Thymus (tissue), 11 donors: Measurements from ENCODE around the gene MRPL55. TPM values are rescaled to one million over a fixed set of nuclear protein-coding genes. Genes with fewer than 3 reads are reported as not detected.

Source experiments
- DNase-seq, 9 donors: peaks; one replicate each; pipeline ENCODE4 v3.0.0-alpha.2; 2013; ENCODE audit warnings: low spot score in 9 of 9, low read depth in 6 of 9, missing footprints in 1 of 9
- H3K27ac ChIP-seq, 2 donors: one replicate each; pipeline ENCODE4 v1.5.1; 2013; ENCODE audit warnings: control low read depth in 1 of 2, low read depth in 1 of 2, low read length in 1 of 2, mild to moderate bottlenecking in 1 of 2, moderate library complexity in 1 of 2
- H3K27me3 ChIP-seq, 2 donors: one replicate each; pipeline ENCODE4 v1.5.1; 2013; ENCODE audit warnings: low read length in 1 of 2; ENCODE audit not compliant: control insufficient read depth in 2 of 2, insufficient read depth in 1 of 2
- H3K36me3 ChIP-seq, 2 donors: one replicate each; pipeline ENCODE4 v1.5.1; 2013; ENCODE audit warnings: low read length in 1 of 2, mild to moderate bottlenecking in 1 of 2, moderate library complexity in 1 of 2; ENCODE audit not compliant: control insufficient read depth in 2 of 2, insufficient read depth in 2 of 2
- H3K4me1 ChIP-seq, 2 donors: one replicate each; pipeline ENCODE4 v1.5.1; 2013; ENCODE audit warnings: low read length in 2 of 2; ENCODE audit not compliant: control insufficient read depth in 2 of 2, insufficient read depth in 2 of 2
- H3K4me3 ChIP-seq, 2 donors: one replicate each; pipeline ENCODE4 v1.5.1; 2013; ENCODE audit warnings: low read length in 2 of 2, control low read depth in 1 of 2, mild to moderate bottlenecking in 1 of 2
- H3K9me3 ChIP-seq, 2 donors: one replicate each; pipeline ENCODE4 v1.5.1; 2013; ENCODE audit warnings: low read length in 1 of 2, mild to moderate bottlenecking in 1 of 2; ENCODE audit not compliant: control insufficient read depth in 2 of 2, insufficient read depth in 1 of 2
- WGBS: extraction: QIAGEN DNeasy Blood & Tissue Kit; methylation state at CpG from one replicate; pipeline ENCODE4 v1.1.7; 2013; 5-methylcytosine and 5-hydroxymethylcytosine counted together
- polyA plus RNA-seq: library from polyadenylated mRNA; stranded (reverse); fragments of 200-250 nt; gene quantifications from one replicate; pipeline ENCODE4 v1.2.3, GENCODE V29; 2013
- total RNA-seq: library from RNA; stranded (reverse); fragments of 120-200 nt; gene quantifications from one replicate; pipeline ENCODE4 v1.2.4, GENCODE V29; 2013
- donor health status: healthy.

The MRPL55 gene
- total and polyA plus RNA-seq, 2 donors, result 58.5 to 96.7 TPM

DNA sequence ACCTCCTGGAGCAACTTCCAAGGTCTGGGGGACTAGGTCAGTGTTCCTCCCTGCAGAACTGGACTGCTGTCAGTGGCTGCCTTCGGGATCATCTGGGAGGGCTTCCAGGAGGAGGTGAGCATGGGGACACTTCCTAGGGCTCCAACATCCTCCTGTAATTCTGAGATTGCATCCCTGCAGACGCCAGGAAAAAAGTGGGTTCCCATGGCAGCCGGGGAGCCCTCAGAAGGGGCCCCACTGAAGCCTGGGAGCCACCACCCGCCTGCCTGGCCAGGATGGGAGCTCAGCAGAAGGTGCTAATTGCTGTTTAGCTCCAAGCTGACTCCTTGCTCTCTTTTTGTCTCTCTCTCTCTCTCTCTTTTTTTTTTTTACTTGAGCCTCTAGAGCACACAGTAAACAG is 42.7 kb downstream of the MRPL55 start:
- WGBS, result 43% methylated on average over 4 of the region's 4 CpGs
- Histone ChIP-seq H3K4me1 (no peaks in the 10 kb centered on the region), H3K36me3 (no peaks in the 10 kb centered on the region), H3K27me3 (peaks cover under 1 to 86% of the 10 kb centered on the region in 2 donors), H3K9me3 (no peaks in the 10 kb centered on the region), H3K4me3 (no peak overlapping the region), H3K27ac (no peak overlapping the region)
- no peak for DNase-seq

DNA sequence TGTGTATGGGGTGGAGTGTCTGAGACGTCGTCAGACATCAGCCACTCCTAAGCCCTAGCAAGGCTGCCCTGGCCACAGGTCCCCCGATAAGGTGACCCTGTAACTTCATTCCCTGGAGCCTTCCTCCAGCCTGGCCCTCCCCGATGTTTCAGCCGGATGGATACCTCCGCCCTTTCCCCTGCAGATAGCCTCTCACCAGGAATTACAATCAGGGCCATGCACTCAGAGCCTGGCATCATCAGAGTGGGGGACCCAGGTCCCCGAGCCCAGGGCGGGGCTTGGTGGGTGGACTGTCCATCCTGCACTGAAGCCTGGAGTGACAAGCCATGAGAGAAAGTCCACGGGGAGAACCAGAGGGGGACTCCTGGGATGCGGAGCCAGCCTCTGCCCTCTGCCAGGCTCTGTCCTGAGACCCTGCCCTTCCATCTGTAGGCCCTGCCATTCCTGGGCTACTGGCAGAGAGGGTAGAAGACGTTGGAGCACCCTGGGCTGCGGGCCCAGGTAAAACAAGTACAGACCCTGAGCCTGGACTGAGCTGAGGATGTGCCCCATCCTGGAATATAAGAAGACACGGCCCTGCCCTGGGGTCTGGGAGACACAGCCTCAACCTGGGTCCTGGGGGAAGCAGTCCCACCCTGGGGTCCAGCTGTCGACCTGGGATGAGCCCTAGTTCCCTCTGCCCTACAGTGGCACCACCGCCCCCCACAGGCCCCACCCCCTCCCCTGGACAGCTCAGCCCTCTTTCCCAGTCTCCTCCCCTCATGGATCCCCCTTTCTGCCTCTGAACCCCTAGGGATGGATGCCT is 43.4 kb downstream of the MRPL55 start:
- WGBS, result 85% methylated on average over 15 of the region's 15 CpGs
- Histone ChIP-seq H3K4me3 (no peak overlapping the region), H3K27ac (no peak overlapping the region), H3K9me3 (no peaks in the 10 kb centered on the region), H3K4me1 (no peaks in the 10 kb centered on the region), H3K27me3 (peaks cover 6 to 88% of the 10 kb centered on the region in 2 donors), H3K36me3 (no peaks in the 10 kb centered on the region)
- no peak for DNase-seq

- Histone ChIP-seq H3K27me3 (peaks cover 14 to 89% of the 10 kb centered on the region in 2 donors), H3K4me3 (no peak overlapping the region), H3K36me3 (no peaks in the 10 kb centered on the region), H3K27ac (no peak overlapping the region), H3K9me3 (peaks cover 0 to 8% of the 10 kb centered on the region in 2 donors), H3K4me1 (peaks cover 0 to 6% of the 10 kb centered on the region in 2 donors)
- no peak for DNase-seq
- WGBS, result 87% methylated on average over 15 of the region's 15 CpGs
Measured at GRCh38 chr1:228064741-228065542, 44.2 kb downstream of the MRPL55 start.

DNA sequence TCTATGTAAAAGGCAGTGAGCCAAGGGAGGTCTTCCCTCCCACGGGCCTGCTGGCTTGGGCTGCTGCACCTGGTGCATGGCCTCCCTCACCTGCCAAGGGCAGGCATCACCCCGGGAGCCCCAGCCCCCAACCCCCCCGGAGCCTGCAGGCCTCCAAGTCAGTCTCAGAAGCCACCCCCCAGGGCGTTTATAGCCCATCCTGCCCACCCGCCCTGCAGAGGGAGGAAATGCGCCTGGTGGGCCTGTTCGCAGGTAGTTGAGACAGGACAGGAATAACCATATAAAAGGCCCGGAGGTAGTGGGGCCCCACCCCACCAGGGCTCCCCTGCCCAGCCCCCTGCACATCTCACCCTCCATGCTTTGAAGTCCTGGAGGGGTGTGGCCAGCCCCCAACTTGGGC is 44.8 kb downstream of the MRPL55 start:
- Histone ChIP-seq H3K36me3 (no peaks in the 10 kb centered on the region), H3K4me3 (no peak overlapping the region), H3K27me3 (peaks cover 20 to 90% of the 10 kb centered on the region in 2 donors), H3K27ac (no peak overlapping the region), H3K4me1 (peaks cover 4 to 12% of the 10 kb centered on the region in 2 donors), H3K9me3 (peaks cover 3 to 13% of the 10 kb centered on the region in 2 donors)
- DNase-seq, result no peak
- WGBS, result 71% methylated on average over 8 of the region's 8 CpGs

GRCh38 chr1:228063251-228064191 is 45.6 kb downstream of the MRPL55 start:
- Histone ChIP-seq H3K4me1 (peaks cover 4 to 14% of the 10 kb centered on the region in 2 donors), H3K9me3 (peaks cover 3 to 15% of the 10 kb centered on the region in 2 donors), H3K27ac (no peak overlapping the region), H3K36me3 (no peaks in the 10 kb centered on the region), H3K4me3 (no peak overlapping the region), H3K27me3 (peaks cover 26 to 90% of the 10 kb centered on the region in 2 donors)
- DNase-seq, result no peak
- 88% methylated on average over 15 of the region's 15 CpGs for WGBS

DNA sequence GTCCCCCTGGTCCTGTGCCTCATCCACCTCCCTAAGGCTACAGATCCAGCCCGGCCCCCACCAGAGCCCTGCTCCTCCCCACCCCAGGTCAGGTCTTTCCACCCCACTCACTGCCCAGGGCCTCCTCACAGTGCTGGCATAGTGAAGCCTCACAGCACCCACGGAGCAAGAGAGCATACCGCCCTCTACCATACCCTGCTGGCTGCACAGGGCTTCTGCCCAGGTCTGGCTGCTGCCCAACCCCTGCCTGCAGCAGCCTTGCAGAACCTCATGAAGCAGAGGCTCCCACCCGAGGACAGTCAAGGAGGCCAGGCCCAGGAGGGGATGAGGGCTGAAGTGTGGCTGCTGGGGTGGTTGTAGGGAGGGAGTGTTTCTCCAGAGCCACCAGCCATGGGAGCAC is 46.3 kb downstream of the MRPL55 start:
- no peaks in the 10 kb centered on the region for H3K36me3 ChIP-seq
- H3K27ac ChIP-seq, result no peak overlapping the region
- H3K27me3 ChIP-seq, result peaks cover 32 to 95% of the 10 kb centered on the region in 2 donors
- H3K4me1 ChIP-seq, result peaks cover 4 to 14% of the 10 kb centered on the region in 2 donors
- DNase-seq, result no peak
- 82% methylated on average over 4 of the region's 4 CpGs for WGBS
- no peak overlapping the region for H3K4me3 ChIP-seq
- H3K9me3 ChIP-seq, result peaks cover 3 to 15% of the 10 kb centered on the region in 2 donors

DNA sequence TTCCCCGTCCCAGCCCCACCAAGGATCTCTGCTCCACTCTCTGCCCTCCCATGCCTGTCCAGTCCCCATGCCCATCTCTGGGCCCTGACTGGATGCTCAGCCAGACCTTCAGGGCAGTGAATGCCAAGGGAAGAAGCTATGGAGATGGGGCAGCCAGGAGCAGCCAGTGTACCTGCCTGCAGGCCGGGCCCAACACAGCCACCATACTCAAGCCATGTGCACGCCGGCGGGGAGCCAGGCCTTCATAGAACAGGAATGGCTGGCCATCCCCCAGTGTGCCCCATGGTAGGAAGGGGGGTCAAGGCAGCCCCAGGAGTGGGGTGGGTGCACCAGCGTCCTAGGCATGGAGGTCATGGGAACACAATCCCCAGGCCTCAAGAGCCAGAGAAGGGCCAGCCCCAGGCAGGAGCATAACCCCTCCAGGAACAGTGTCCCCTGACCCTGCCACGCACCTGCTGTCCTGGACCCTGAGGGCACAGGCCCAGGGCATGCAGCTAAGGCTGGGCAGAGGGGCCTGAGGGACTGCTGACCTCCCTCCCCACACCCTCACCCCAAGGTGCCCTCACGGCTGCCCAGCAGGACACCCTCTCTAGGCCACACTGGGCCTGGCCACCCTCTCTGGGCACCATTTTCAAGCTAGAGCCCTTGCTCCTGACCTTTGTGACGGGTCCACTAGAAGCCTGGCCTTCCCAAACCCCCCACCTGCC is 46.9 kb downstream of the MRPL55 start:
- Histone ChIP-seq H3K27ac (no peak overlapping the region), H3K27me3 (peaks cover 36 to 95% of the 10 kb centered on the region in 2 donors), H3K9me3 (peaks cover 3 to 15% of the 10 kb centered on the region in 2 donors), H3K36me3 (no peaks in the 10 kb centered on the region), H3K4me3 (no peak overlapping the region), H3K4me1 (peaks cover 4 to 14% of the 10 kb centered on the region in 2 donors)
- DNase-seq, result no peak
- WGBS, result 96% methylated on average over 9 of the region's 9 CpGs

DNA sequence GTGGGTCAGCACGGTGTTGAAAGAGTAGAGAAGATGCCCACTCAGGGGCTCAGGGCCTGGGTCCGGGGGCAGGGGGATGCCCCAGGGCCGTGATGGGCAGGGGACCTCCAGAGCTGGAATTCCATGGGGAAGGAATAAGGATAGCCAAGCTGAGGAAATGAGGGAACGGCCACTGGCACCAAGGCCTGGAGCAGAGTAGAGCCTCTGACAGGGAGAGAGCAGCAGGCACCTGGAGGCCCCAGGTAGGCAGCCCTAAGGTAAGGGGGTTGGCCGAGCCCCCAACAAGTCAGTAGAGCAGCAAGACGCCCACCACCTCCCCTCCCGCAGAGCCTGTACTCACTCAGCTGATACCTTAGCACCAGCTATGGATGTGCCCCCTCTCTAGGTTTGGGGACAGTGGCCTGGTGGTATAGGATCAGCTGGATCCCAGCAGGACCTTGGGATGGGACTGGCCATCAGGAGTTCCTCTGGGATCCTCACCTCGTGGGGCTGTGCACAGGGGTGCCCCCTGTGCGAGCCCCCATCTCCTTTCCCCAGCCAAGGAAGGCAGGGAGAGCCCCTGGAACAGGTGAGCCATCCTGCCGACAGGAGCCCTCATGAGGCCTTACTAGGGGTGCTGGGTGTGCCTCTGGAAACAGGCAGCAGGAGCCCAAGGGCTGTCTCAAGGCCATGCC is 47.6 kb downstream of the MRPL55 start:
- Histone ChIP-seq H3K27ac (no peak overlapping the region), H3K36me3 (no peaks in the 10 kb centered on the region), H3K4me1 (peaks cover 4 to 14% of the 10 kb centered on the region in 2 donors), H3K9me3 (peaks cover 3 to 15% of the 10 kb centered on the region in 2 donors), H3K27me3 (peaks cover 36 to 93% of the 10 kb centered on the region in 2 donors), H3K4me3 (no peak overlapping the region)
- whole genome bisulfite sequencing, result 80% methylated on average over 10 of the region's 10 CpGs
- no peak for DNase-seq
